Stimulated activated CD4-positive, alpha-beta T cell treated with anti-CD3 and anti-CD28 coated beads, Interleukin-12 subunit alpha, Interleukin-12 subunit beta, amount 100 ng/mL, for 24 hours (primary cell): ENCODE data around the gene GPRIN3.
"Not testable (repeated sequence)": the region's sequence is repeated elsewhere in the genome, so short reads cannot be mapped to it uniquely, and the experiment has no call there.

ENCODE experiments used
- DNase-seq, 2 experiments: peaks; one replicate each; pipeline ENCODE4 v3.0.0-alpha.2; 2020; ENCODE audit warnings: low read depth in 2 of 2

The GPRIN3 gene

GRCh38 chr4:89312066-89312465, 4.5 kb upstream of the GPRIN3 start:
- no peak for DNase-seq

GRCh38 chr4:89311433-89311832, 3.8 kb upstream of the GPRIN3 start:
- DNase-seq: no peak

DNA sequence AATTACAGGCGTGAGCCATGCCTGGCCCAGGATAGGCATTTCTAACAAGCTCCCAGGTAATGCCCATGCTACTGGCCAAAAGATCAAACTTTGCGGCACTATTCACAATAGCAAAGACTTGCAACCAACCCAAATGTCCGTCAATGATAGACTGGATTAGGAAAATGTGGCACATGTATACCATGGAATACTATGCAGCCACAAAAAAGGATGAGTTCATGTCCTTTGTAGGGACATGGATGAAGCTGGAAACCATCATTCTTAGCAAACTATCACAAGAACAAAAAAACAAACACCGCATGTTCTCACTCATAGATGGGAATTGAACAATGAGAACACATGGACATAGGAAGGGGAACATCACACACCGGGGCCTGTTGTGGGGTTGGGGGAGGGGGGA, 1.6 kb upstream of the GPRIN3 start:
- not testable (repeated sequence) for DNase-seq

DNA sequence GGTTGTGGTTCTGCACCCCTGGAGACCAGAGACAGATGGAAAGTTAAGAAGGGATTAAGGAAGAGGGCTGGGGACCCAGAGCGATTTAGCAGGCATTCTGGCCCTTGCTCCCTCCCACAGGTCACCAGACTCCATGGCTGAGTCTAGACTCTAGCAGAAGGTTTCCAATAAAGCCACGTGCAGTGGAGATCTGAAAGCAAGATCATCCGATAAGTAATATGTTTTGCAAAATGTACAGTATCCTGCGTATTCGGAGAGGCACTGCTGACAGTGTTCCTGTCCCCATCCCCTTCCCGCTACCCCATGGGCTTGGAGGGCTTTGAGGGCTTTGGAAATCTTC, 531 bp upstream of the GPRIN3 start:
- DNase-seq: no peak

- no peak for DNase-seq
Observed at GRCh38 chr4:89307178-89307445, 488 bp downstream of the GPRIN3 start.

DNA sequence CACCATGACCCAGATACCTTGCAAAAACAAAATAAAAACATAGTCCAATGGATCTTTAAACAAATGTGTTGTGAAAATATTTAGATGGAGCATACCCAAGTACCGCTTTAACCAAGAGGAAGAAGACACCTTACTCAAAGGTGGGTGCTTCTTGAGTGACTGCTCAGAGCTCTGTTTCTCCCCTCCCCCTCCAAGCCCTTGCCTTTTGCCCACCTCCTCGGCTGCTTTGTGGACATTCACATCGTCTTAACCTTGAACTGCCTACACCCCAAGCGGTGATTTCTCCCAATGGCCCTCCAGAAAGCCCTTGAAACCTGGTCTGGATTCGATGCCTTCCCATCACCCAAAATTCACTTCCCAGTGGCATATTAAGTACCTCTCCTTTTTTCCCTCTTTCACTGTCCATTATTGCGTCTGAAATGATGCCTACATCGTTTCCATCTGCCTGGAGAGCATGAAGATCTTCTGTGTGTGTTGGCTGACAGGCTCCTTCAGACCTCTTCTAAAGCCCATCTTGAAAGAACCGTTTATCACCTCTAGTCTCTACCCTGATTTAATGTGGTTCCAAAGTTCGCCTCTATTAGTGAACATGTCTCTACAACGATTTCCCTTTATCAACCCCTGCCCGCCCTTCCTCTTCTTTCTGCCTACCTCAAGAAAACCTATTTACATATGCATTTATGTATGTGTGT, 968 bp downstream of the GPRIN3 start:
- no peak for DNase-seq

GRCh38 chr4:89305712-89306437, 1.7 kb downstream of the GPRIN3 start:
- no peak for DNase-seq

DNA sequence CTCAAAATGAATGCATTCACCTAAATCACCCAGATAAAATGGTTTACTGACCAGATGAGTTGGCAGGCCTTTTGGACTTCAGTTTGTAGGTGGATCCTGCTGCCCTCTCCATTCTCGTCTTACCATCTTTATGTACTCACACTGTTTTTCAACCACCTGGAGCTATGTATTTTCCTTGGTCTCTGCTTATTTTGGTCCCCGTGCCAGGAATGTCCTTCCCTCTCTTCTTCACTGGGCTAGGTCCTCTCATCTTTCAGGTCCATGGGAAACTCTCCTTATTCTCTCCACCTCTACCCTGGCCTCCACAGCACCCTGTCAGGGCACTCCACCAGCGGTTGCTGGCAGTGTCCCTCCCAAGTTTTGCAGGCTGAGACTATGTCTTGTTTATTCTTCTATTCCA, 2.6 kb downstream of the GPRIN3 start:
- no peak for DNase-seq

DNA sequence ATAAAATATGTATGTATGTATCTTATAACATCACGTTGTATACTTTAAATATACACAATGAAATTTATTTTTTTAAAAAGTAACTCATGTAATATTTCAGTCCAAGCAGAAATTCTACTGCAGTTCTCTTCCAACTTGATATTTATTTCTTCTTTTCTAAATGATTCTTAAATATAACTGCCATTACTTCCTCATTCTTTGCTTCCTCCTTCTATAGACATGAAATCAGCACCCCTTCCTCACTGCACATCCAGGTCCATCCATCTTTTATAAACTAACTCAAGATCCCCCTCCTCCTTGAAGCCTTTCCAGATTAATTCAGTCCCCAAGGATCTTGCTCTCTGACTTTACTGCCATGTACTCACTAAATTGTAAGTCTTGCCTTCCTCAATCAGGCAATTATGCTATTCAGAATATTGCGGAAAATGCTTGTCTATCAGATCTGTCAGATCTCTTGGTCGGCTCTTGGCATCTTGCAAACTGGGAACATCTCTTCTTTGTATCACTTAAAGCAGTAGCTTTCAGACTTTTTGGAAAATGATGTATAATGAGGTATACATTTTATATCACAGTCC, 3.7 kb downstream of the GPRIN3 start:
- no peak for DNase-seq

DNA sequence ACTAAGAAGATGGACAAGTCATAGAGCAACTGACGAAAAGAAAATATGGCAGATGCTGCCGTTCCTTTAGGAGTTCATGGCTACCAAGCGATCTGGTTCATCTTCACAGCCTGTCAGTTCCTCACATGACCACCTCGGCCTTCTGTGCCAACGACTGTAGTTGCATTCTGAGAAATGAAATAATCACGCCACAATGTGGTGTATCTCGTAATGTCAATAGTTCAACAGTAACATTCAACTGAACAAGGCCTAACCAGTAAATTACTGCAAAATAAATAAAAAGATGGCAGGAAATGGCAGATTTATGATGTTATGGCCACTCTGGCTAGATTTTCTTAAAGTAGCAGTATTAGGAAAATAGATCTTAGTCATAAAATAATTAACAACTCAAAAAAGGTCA, 4.4 kb downstream of the GPRIN3 start:
- no peak for DNase-seq

- DNase-seq: no peak
Observed at GRCh38 chr4:89301902-89302301, 5.7 kb downstream of the GPRIN3 start.

DNA sequence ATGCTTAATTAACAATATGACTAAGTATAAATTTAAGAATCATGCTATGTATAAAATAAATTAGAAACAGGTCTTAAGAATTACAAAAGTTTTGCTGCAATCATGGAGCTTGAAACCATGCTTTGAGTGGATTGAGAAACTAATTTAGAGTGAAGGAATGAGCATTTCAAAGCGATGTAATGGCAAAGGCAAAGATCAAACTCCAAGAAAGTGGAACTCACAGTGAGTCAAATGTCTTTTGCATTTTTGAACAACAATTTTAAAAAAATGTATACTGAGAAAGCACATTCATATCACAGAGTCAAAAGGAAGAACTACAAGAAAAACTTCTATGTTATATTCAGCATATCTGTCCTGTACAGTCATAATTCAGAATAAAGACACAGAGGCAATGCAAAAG, 6.6 kb downstream of the GPRIN3 start:
- DNase-seq: no peak

DNA sequence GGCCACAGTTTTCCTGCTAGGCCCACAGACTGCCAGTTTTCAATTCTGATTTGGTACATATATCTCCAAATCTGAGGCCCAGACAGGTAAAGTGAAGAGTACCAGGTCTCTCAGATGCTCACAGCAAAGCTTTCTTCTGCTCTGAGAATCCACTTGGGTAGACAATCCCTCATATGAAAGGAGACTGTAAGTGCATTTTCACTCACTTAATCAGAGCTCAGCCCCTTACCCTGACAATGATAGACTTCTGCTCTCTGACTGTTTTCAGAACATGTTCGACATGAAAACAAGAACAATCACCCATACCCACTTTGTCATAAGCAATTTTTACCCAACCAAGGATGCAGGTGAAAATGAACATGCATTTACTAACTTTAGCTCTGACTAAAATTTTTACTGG, 7.1 kb downstream of the GPRIN3 start:
- no peak for DNase-seq

- DNase-seq: no peak
Observed at GRCh38 chr4:89300060-89300459, 7.5 kb downstream of the GPRIN3 start.

GRCh38 chr4:89299153-89299791, 8.3 kb downstream of the GPRIN3 start:
- DNase-seq: no peak

- no peak for DNase-seq
Observed at GRCh38 chr4:89298788-89299152, 8.8 kb downstream of the GPRIN3 start.

DNA sequence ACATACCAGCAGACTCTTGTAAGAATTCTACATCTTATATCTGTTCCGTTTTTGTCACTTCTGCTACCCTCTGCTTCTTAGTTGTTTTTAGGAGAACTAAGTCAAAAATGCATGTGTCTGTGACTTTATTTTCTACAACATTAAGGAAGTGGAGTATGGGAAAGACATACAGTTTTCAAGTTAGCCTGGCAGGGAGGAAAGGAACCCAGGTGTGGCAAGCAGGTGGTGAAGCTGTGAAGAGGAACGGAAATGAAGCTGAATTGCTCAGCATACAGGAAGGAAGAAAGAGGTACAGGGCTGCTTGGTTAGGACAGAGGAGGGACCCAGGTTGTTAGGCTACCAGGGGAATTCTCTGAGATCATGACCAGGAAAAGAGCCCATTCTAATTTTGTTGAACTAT, 9.4 kb downstream of the GPRIN3 start:
- DNase-seq: no peak

GRCh38 chr4:89296896-89297295, 10.7 kb downstream of the GPRIN3 start:
- no peak for DNase-seq

DNA sequence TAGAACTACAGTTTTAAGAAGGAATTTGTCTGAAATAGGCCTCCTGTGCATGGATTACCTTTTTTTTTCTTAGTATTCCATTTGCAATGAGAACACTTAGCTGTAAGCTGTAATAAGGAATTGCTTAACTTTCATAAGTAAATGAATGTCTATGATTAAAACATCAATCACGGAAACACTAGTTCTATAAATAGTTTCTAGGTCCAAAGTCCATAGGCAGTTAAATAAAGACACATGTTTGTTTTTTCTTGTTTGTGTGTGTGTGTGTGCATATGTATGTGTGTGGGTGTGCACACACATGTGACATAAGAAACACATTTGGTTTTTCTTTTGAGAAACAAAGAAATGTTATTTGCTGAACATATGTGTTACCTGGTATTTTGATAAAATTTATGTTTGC, 11.2 kb downstream of the GPRIN3 start:
- no peak for DNase-seq

- DNase-seq: no peak
Observed at GRCh38 chr4:89295415-89295927, 12.1 kb downstream of the GPRIN3 start.

DNA sequence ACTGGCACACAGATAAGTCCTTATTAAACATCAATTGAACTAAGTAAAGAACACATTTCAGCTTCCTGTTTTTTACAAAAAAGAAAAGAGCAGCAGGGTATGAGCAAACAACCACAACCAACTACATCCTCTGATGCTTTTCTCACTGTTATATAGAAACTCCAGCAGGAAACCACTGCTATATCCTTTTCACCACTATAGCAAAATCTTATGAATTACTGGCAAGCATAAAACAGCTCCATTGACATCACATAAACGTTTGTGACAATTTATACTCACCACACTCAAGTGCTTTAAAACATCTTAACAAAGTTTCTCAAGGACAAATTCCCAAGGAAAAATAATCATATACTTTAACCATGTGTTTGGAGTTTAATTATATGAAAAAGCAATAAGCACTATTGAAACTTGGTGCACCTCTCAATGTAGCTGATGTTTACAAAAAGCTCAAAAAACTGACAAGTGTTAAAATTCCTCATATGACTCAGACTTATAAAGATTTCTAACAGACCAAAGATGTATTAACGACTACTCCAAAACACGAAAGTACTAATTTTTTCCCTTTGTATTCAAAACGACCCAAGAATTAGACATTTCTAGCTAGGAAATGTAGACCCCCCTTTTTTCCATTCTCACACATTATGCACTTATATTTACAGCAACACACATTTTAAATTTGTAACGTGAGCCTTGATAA, 12.9 kb downstream of the GPRIN3 start:
- DNase-seq: no peak

GRCh38 chr4:89293299-89293698, 14.3 kb downstream of the GPRIN3 start:
- no peak for DNase-seq
